DMS79 treated with DMSO at 0.1 percent for 48 hours (cell line): ENCODE measurements around the gene RNASEL.

Experiments used
- DNase-seq: peaks from one replicate; lab custom pipeline; 2025; lab: John Stamatoyannopoulos, UW

RNASEL gene

GRCh38 chr1:182600036-182600713 is 11.1 kb upstream of the RNASEL start:
- DNase-seq: no peak

- no peak for DNase-seq
Observed at GRCh38 chr1:182599339-182599738, 10.3 kb upstream of the RNASEL start.

DNA sequence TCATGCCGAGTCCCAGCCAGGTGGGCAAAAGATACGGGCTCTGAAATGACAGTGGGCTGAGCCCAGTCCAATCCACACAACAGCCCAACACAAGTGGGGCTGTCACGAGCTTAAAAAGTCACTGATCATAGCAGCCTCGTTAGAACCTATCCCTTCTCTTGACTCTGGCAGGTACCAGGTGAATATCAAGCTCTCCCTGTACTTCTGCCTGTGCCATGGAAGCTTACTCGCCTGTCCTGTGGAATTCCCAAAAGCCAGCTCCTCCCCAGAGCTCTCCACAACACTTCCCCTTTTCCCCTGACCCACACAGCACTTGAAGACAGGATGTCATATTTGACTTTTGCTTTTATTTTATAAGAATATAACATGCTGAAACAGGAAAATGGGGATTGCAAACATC is 9.2 kb upstream of the RNASEL start:
- no peak for DNase-seq

GRCh38 chr1:182596934-182597333 is 7.9 kb upstream of the RNASEL start:
- no peak for DNase-seq

GRCh38 chr1:182595641-182596240 is 6.7 kb upstream of the RNASEL start:
- peak; percentile 32 for DNase-seq

- no peak for DNase-seq
Observed at GRCh38 chr1:182589931-182590330, 875 bp upstream of the RNASEL start.

GRCh38 chr1:182589520-182589919 is 464 bp upstream of the RNASEL start:
- DNase-seq: no peak

GRCh38 chr1:182587666-182588499 is 1.2 kb downstream of the RNASEL start:
- DNase-seq: peak; percentile 15

GRCh38 chr1:182587093-182587492 is 2.0 kb downstream of the RNASEL start:
- DNase-seq: no peak

DNA sequence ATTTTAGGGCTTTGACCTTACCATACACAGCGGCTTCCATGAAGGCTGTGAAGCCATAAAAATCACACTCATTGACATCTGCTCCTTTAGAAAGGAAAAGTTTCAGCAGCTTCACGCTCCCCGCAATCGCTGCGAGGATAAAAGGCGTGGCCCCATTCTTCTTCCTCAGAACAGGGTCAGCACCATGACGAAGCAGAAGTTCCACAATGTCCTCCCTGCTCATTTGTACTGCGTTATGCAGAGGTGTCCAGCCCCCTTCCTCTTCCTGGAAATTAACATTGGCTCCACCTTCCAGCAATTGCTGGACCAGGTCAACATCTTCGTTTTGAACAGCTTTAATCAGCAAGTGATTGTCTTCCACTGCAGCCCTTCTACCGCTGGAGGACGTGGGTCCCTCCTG is 2.7 kb downstream of the RNASEL start:
- DNase-seq: no peak

GRCh38 chr1:182584746-182585145 is 4.3 kb downstream of the RNASEL start:
- DNase-seq: no peak

DNA sequence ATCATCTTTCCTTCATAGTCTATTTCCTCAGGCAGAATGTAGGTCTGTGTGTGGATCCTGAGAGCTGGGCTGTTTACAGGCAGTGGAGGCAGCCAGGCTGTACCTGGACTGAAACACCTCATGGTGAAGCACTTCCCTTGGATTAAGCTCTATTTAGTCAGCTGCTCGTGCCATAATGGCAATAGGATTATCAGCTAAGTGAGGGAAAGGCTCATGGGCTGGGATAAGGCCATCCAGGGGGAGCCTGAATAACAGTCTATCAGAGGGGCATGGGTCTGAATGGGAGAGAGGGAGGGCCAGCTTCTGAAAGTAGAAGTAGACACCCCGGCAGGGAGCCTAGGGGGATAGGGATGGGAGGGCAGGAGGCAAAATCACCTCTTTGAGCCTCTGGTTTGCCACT is 8.3 kb downstream of the RNASEL start:
- DNase-seq: no peak

DNA sequence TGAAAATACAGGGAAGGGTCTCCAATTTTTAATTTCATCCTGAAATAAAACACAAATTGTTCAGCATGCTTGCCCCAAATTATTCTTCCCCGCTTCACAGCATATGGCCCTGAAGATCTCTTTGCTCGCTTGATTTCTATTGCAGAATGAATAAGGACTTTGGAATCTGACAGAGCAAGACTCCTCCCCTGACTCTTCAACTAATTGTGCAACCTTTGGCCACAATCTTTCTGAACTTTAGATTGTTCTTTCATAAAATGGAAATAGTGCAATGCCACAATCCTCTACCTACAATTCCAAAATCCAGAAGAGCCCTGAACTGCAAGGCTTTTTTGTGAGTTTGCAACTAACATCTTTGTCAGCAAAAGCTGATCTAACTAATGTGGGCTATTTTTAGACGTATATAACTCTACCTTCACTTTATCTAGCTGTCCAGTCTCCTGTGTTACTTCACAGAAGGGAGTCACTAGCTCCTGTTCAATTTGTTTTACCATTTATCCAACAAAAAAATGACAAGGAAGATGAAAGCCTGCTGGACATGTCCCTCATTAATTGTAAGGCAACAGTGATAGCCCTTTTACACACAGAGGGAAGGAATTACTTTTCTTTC is 13.4 kb downstream of the RNASEL start:
- DNase-seq: no peak

DNA sequence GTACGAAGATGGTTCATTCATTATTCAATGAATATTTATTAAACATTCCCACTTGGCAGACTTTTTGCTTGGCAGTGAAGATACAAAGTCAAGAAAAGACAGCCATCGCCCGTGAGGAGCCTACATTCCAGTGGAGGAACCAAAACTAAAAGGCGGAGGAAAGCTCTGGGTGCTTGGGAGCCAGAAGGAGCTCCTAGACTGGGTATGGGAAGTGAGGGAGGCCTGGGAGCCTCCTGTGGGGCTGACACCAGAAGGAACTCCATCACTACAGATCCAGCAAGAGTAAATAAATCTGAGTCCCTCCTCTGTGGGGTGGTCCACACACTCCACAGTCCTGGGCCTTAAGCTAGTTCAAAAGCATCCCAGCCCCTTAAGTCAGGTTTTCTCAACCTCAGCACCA is 14.9 kb downstream of the RNASEL start:
- no peak for DNase-seq

DNA sequence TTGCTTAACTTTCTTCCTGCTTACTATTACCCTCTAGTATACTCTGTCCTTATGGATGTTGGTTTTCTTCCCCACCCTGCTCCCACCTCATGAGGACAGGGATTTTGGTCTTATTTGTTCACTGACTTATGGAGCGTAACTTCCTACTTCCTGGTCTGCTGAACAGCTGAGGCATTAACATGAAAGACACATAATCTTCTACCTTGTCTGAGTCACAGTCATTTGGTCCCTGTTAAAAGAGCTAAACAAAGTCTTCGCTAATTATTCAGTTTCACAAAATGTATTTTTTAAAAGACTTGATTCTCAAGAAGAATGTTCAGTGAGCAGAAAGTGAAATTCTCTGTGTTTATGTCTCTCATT is 18.5 kb downstream of the RNASEL start:
- no peak for DNase-seq

- DNase-seq: no peak
Observed at GRCh38 chr1:182569939-182570610, 19.0 kb downstream of the RNASEL start.

DNA sequence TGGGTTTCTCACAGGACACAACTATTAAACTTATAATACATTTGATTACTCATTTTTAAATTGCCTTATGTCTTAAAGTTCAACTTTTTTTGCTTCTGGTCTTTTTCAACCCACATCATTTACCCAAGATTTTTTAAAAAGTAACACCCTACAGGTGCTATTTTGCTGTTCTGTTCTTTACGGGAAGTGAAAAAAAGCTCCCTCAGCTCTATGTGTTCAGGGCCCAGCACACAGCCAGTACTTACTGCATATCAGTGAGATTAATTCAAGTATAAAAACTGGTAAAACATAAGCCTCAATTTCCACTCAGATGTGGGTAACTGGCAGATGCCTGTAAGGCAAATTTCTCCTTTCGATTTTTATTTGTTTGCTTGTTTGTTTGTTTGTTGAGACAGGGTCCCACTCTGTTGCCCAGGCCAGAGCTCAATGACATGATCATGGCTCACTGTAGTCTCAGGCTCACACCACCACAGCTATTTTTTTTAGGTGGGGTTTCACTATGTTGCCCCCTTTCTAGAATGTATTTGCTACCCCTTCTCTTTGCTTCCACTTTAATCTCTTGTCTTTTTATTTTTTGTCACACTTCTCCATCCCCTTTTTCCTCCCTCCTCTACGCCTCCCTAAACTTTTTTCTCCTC is 20.3 kb downstream of the RNASEL start:
- DNase-seq: no peak

- DNase-seq: no peak
Observed at GRCh38 chr1:182567629-182568028, 21.4 kb downstream of the RNASEL start.

DNA sequence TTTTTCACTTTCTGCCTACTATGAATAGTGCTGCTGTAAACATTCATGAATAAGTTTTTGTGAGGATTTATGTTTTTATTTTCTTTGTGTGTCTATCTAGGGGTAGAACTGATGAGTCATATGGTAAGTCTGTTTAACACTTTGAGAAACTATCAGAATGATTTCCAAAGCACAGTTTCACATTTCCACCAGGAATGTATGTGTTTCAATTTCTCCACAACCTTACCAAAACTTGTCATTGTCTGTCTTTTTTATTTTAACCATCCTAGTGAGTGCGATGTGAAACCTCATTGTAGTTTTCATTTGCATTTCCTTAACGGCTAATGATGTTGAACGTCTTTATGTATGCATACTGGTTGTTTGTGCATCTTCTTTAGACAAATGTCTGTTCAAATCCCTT is 23.5 kb downstream of the RNASEL start:
- DNase-seq: no peak

GRCh38 chr1:182564406-182565004 is 24.6 kb downstream of the RNASEL start:
- DNase-seq: no peak

DNA sequence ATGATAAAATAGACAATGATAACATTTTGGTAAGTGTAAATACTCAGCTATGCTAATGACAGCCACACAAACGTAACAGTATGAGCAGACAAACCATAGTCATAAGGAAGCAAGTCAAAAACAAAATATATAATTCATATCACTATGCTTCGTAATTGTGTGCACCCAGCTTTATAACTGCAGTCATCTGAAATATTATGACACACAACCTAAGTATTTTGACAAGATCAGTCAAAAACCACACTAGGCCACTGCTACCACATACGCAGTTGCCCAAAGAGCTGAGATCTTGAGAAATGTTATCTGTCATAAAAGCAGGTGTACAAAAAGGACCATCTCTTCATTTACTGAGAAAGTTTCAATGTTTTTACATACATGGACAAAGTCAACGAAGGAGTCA is 26.0 kb downstream of the RNASEL start:
- DNase-seq: no peak
